OCI-LY7 (cell line): ENCODE data around the gene ARL15.

Experiments used
- CTCF ChIP-seq: fragments of 200-600 bp; sonication (generic); conservative IDR thresholded peaks from 2 replicates; pipeline ENCODE4 v1.5.1; 2014; ENCODE audit warnings: mild to moderate bottlenecking, antibody characterized with exemption, low read length, moderate library complexity, mixed read lengths
- EZH2phosphoT487 ChIP-seq: fragments of 200-600 bp; sonication (generic); IDR thresholded peaks from 2 replicates; pipeline ENCODE4 v1.6.1; 2018; ENCODE audit warnings: low read depth, borderline replicate concordance, mild to moderate bottlenecking, mixed run types, antibody characterized with exemption, low read length, moderate library complexity, mixed read lengths

GRCh38 chr5:54313311-54314270 lies 3.2 kb upstream of the ARL15 start:
- TF ChIP-seq CTCF (no peak), EZH2phosphoT487 (no peak)
